ENCODE results near the gene SAMD8. TPM values are rescaled to one million over a fixed set of nuclear protein-coding genes. Genes with fewer than 3 reads are reported as not detected.
"Not testable (repeated sequence)": the region's sequence is repeated elsewhere in the genome, so short reads cannot be mapped to it uniquely, and the experiment has no call there.

SAMD8 gene
- total RNA-seq, 2 experiments from 2014 or later = 17.4 to 18.2 TPM

DNA sequence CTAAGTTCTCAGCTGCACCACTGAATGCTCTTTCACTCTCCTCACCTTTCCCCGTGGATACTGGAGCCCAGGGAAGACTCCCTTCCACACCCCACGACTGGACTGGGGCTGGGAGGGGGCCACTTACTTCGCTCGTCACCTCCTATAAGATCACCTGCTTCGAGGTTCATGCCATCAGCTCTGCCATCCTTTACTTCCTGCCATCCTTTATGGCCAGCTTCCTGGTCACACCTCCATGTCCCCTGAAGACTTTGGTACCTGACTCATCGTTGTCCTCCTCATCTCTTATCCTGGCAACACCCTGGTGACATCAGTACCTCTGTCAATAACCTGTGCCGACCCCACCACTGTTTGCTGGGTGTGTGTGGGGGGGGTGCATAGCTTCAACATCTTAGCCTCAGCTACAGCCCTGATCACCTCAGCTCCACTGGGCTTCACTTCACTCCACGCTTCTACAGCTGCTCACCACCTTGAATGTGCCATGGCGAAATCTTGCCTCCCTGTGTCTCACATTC is 90.4 kb downstream of the SAMD8 start:
- ChIA-PET POLR2A (interaction anchor here (1.8 kb wide), 1 partner anchor 8 kb away, joined by 9 read pairs; the partner anchor contains the start of gene VDAC2), CTCF (interaction anchor here (3.2 to 6.6 kb wide), 2 partner anchors 9 to 14 kb away, joined by 12 to 55 read pairs; partner anchors contain the start of gene VDAC2)
- no peak overlapping the region for H3K4me3 Mint-ChIP-seq
- H3K36me3 Mint-ChIP-seq (ENCODE audit: low read depth) = no peaks in the 10 kb centered on the region
- ATAC-seq (no peak), DNase-seq (no peak)
- peaks cover 10% of the 10 kb centered on the region for H3K4me1 Mint-ChIP-seq (ENCODE audit: low read depth)
- H3K9me3 Mint-ChIP-seq (ENCODE audit: insufficient read depth) = no peaks in the 10 kb centered on the region
- H3K27ac Mint-ChIP-seq = no peak overlapping the region
- no peaks in the 10 kb centered on the region for H3K27me3 Mint-ChIP-seq (ENCODE audit: low read depth)

DNA sequence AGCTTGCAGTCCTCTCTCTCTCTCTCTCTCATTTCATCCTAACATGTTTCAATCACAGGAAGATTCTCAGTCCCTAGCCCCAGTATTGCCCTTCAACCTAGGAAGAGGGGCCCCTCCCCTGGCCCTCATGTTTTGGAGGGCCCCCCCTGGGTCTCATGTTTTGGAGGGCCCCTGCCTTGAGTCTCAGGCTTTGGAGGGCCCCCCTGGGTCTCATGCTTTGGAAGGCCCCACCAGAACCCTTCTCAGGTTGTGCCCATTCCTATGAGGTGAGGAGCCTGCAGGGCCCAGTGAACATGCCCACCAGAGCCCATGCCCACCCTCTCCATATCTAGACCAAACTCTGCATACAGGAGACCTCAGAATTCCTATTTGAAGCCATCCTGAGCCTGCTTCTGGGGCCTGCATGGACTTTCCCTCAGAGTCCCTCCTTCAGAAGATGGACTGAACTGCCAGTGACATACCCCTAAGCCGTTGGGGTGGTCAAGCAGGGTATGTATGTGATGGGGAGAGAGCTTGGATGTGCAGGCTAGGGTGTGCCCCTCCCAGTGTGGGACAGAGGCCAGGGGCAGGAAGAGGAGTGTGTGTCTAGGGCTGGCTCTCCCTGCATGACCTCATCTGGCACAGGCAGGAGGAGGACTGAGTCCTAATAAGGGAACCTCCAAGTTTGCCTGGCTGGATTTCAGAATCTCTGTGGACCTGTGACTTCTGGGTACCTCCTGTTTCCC is 91.0 kb downstream of the SAMD8 start:
- CTCF ChIA-PET = interaction anchor here (2.9 to 3.2 kb wide), 2 partner anchors 9 to 15 kb away, joined by 12 to 14 read pairs; partner anchors contain the start of gene VDAC2
- Mint-ChIP-seq H3K4me3 (no peak overlapping the region), H3K9me3 (ENCODE audit: insufficient read depth) (no peaks in the 10 kb centered on the region), H3K36me3 (ENCODE audit: low read depth) (no peaks in the 10 kb centered on the region), H3K27ac (no peak overlapping the region), H3K4me1 (ENCODE audit: low read depth) (peaks cover 11% of the 10 kb centered on the region), H3K27me3 (ENCODE audit: low read depth) (no peaks in the 10 kb centered on the region)
- ATAC-seq (no peak), DNase-seq (no peak)
- POLR2A ChIA-PET = interaction anchor here (1.8 kb wide), 1 partner anchor 8 kb away, joined by 9 read pairs; the partner anchor contains the start of gene VDAC2

DNA sequence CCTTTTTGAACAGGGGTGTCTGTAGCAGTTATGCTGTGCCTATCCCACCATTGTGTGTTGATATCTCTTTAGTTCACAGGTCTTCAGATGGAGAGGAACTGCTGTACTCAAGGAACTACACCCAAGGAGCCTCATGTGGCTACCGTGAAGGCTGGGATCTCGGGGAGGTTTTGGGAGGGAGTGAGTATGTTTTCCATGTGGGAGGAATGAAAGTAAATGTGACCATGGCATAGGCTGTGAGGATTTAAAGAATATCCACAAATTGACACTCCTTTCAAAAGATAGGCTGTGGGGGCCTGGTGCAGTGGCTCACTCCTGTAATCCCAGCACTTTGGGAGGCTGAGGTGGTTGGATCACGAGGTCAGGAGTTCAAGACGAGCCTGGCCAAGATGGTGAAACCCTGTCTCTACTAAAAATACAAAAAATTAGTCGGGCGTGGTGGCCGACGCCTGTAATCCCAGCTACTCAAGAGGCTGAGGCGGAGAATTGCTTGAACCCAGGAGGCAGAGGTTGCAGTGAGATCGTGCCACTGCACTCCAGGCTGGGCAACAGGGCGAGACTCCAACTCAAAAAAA is 91.7 kb downstream of the SAMD8 start:
- not testable (repeated sequence) for H3K9me3 Mint-ChIP-seq (ENCODE audit: insufficient read depth); DNase-seq; H3K4me3 Mint-ChIP-seq; ATAC-seq; H3K27me3 Mint-ChIP-seq (ENCODE audit: low read depth); H3K27ac Mint-ChIP-seq; H3K36me3 Mint-ChIP-seq (ENCODE audit: low read depth)
- CTCF ChIA-PET = interaction anchor here (0.6 to 2.9 kb wide), 2 partner anchors 15 to 809 kb away, joined by 3 to 14 read pairs; no protein-coding TSS in a partner anchor
- H3K4me1 Mint-ChIP-seq (ENCODE audit: low read depth) = peaks cover 13% of the 10 kb centered on the region
- POLR2A ChIA-PET = interaction anchor here (1.8 kb wide), 1 partner anchor 7 kb away, joined by 9 read pairs; the partner anchor contains the start of gene VDAC2

DNA sequence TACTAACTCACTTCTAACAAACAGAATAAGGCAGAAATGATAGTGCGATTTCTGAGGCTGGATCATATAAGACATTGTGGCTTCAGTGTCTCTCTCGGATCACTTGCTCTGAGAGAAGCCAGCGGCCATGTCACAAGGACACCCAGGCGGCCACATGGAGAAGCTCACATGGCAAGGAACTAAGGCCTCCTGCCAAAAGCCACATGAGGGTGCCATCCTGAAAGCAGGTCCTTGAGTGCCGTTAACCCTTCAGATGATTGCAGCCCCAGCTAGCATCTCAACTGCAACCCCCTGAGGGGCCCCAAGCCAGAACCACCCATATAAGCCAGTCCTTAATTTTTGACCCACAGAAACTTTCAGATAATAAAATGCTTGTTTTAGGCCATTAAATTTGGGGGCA is 92.3 kb downstream of the SAMD8 start:
- no peak overlapping the region for H3K27ac Mint-ChIP-seq
- peaks cover 17% of the 10 kb centered on the region for H3K4me1 Mint-ChIP-seq (ENCODE audit: low read depth)
- no peaks in the 10 kb centered on the region for H3K36me3 Mint-ChIP-seq (ENCODE audit: low read depth)
- H3K4me3 Mint-ChIP-seq = no peak overlapping the region
- ATAC-seq (no peak), DNase-seq (no peak)
- ChIA-PET CTCF (interaction anchor here (0.6 to 2.9 kb wide), 3 partner anchors 16 to 809 kb away, joined by 3 to 14 read pairs (median 3); partner anchors contain the start of gene COMTD1), POLR2A (no interaction called here)
- no peaks in the 10 kb centered on the region for H3K27me3 Mint-ChIP-seq (ENCODE audit: low read depth)
- H3K9me3 Mint-ChIP-seq (ENCODE audit: insufficient read depth) = no peaks in the 10 kb centered on the region

DNA sequence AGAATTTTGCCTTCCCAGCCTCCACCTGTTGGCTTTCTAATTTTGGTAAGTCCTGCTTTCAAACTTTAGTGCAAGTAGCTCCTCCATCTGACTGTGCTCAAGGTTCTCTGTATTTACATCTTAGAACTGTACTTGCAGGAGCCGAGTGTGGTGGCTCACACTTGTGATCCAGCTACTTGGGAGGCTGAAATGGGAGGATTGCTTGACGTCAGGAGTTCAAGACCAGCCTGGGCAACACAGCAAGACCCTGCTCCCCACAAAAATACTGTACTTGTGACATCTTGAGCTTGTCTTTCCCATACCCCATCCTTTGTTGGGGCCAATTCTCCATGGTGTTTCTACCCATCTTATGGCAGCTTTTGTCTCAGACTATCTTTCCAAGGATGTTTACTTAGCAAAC is 94.5 kb downstream of the SAMD8 start:
- Mint-ChIP-seq H3K27ac (no peak overlapping the region), H3K36me3 (ENCODE audit: low read depth) (peaks cover under 1% of the 10 kb centered on the region), H3K27me3 (ENCODE audit: low read depth) (no peaks in the 10 kb centered on the region), H3K4me3 (no peak overlapping the region), H3K4me1 (ENCODE audit: low read depth) (peaks cover 17% of the 10 kb centered on the region), H3K9me3 (ENCODE audit: insufficient read depth) (no peaks in the 10 kb centered on the region)
- no peak for DNase-seq
- CTCF ChIA-PET = interaction anchor here (1.0 to 2.3 kb wide), 2 partner anchors 18 to 25 kb away, joined by 11 to 13 read pairs; no protein-coding TSS in a partner anchor
- ATAC-seq = no peak
- POLR2A ChIA-PET = interaction anchor here (1.1 kb wide), 1 partner anchor 28 kb away, joined by 4 read pairs; no protein-coding TSS in a partner anchor

DNA sequence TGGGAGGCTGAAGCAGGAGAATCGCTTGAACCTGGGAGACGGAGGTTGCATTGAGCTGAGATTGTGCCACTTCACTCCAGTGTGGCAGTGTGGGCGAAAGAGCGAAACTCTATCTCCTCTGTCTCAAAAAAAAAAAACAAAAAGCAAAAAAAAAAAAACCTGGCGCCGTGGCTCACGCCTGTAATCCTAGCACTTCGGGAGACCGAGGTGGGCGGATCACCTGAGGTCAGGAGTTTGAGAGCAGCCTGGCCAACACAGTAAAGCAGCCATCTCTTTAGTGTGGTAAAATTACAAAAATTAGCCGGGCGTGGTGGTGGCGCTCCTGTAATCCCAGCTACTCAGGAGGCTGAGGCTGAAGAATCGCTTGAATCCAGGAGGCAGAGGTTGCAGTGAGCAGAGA is 95.2 kb downstream of the SAMD8 start:
- not testable (repeated sequence) for ATAC-seq; DNase-seq; H3K36me3 Mint-ChIP-seq (ENCODE audit: low read depth); H3K27ac Mint-ChIP-seq; H3K4me3 Mint-ChIP-seq; H3K27me3 Mint-ChIP-seq (ENCODE audit: low read depth); H3K9me3 Mint-ChIP-seq (ENCODE audit: insufficient read depth)
- H3K4me1 Mint-ChIP-seq (ENCODE audit: low read depth) = peaks cover 20% of the 10 kb centered on the region
- ChIA-PET CTCF (interaction anchor here (1.0 to 7.1 kb wide), 5 partner anchors 17 to 29 kb away, joined by 3 to 58 read pairs (median 11); partner anchors contain the start of gene COMTD1), POLR2A (interaction anchor here (1.1 kb wide), 1 partner anchor 28 kb away, joined by 4 read pairs; no protein-coding TSS in a partner anchor)

DNA sequence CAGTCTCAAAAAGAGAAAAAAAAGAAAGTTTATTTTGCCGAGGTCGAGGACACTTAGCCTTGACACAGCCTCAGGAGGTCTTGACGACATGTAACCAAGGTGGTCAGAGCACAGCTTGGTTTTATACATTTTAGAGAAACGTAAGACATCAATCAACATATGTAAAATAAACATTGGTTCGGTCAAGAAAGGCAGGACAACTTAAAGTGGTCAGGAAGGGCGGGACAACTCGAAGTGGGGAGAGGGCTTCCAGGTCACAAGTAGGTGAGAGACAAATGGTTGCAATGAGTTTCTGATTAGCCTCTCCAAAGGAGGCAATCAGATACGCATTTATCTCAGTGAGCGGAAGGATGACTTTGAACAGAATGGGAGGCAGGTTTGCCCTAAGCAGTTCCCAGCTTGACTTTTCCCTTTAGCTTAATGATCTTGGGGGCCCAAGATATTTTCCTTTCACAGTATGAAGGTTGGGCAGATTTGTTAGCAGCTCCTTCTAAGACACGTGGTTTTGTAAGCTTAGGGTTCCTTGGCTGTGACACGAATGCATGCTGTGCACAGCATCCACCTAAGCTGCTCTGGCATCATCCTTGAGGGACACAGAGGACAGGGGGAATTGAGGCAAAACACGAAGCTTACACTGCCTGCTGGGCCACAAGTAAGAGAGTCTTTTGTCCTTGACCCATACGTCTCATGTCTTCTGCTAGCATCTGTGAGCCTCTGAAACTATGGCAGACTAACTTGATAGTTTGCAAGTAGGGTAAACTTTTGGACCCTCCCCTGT is 95.8 kb downstream of the SAMD8 start:
- H3K27me3 Mint-ChIP-seq (ENCODE audit: low read depth) = no peaks in the 10 kb centered on the region
- peaks cover 22% of the 10 kb centered on the region for H3K4me1 Mint-ChIP-seq (ENCODE audit: low read depth)
- peaks cover 14% of the 10 kb centered on the region for H3K36me3 Mint-ChIP-seq (ENCODE audit: low read depth)
- ChIA-PET POLR2A (interaction anchor here (1.2 kb wide), 1 partner anchor 96 kb away, joined by 3 read pairs; the partner anchor contains the start of gene SAMD8), CTCF (interaction anchor here (1.1 to 7.1 kb wide), 4 partner anchors 16 to 28 kb away, joined by 3 to 58 read pairs (median 7); partner anchors contain the start of gene COMTD1)
- no peak for ATAC-seq
- no peak overlapping the region for H3K27ac Mint-ChIP-seq
- H3K9me3 Mint-ChIP-seq (ENCODE audit: insufficient read depth) = no peaks in the 10 kb centered on the region
- DNase-seq = no peak
- no peak overlapping the region for H3K4me3 Mint-ChIP-seq

DNA sequence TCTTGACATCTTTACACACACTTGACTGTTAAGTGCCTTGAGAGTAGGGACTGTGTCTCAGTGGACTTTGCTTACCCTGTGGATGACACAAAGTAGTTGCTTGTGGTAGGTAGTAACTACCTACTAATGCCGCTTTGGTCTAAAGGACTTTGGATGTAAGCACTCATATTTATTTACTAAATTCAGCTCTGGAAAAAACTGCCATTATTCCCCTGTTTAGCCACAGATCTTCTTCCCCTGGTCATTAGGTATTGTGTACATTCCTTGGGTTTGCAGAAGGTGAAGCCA is 96.3 kb downstream of the SAMD8 start:
- H3K36me3 Mint-ChIP-seq (ENCODE audit: low read depth) = peaks cover 19% of the 10 kb centered on the region
- H3K4me1 Mint-ChIP-seq (ENCODE audit: low read depth) = peaks cover 27% of the 10 kb centered on the region
- DNase-seq (no peak), ATAC-seq (no peak)
- H3K27me3 Mint-ChIP-seq (ENCODE audit: low read depth) = no peaks in the 10 kb centered on the region
- H3K4me3 Mint-ChIP-seq = no peak overlapping the region
- no peaks in the 10 kb centered on the region for H3K9me3 Mint-ChIP-seq (ENCODE audit: insufficient read depth)
- CTCF ChIA-PET = interaction anchor here (1.2 to 7.1 kb wide), 3 partner anchors 16 to 23 kb away, joined by 3 to 58 read pairs (median 11); no protein-coding TSS in a partner anchor
- no peak overlapping the region for H3K27ac Mint-ChIP-seq
- POLR2A ChIA-PET = interaction anchor here (1.2 kb wide), 1 partner anchor 96 kb away, joined by 3 read pairs; the partner anchor contains the start of gene SAMD8

DNA sequence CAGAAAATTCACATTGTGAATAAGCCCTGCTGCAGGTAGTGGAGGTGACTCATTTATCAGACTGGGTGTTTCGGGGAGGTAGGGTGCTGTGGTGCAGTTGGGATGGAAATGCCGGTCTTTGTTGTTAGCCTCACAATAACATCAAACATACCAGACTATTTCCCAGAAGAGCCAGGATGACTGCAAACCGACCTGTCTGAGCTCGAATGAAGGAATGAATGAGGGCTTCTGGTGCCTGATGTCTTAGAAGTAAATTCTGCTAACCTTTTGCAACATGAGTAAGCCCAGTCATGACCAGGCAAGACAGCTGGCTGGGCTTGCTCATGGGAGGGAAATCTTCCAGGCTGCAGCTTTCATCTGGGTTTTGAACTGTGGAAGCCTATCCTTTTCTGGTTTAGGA is 96.7 kb downstream of the SAMD8 start:
- peaks cover 22% of the 10 kb centered on the region for H3K36me3 Mint-ChIP-seq (ENCODE audit: low read depth)
- no peak for DNase-seq
- ChIA-PET POLR2A (interaction anchor here (1.2 kb wide), 1 partner anchor 97 kb away, joined by 3 read pairs; the partner anchor contains the start of gene SAMD8), CTCF (interaction anchor here (7.1 kb wide), 1 partner anchor 20 kb away, joined by 58 read pairs; no protein-coding TSS in a partner anchor)
- H3K27ac Mint-ChIP-seq = peak overlapping the region; percentile 39
- H3K4me3 Mint-ChIP-seq = no peak overlapping the region
- H3K4me1 Mint-ChIP-seq (ENCODE audit: low read depth) = peaks cover 29% of the 10 kb centered on the region
- ATAC-seq = no peak
- no peaks in the 10 kb centered on the region for H3K27me3 Mint-ChIP-seq (ENCODE audit: low read depth)
- no peaks in the 10 kb centered on the region for H3K9me3 Mint-ChIP-seq (ENCODE audit: insufficient read depth)

DNA sequence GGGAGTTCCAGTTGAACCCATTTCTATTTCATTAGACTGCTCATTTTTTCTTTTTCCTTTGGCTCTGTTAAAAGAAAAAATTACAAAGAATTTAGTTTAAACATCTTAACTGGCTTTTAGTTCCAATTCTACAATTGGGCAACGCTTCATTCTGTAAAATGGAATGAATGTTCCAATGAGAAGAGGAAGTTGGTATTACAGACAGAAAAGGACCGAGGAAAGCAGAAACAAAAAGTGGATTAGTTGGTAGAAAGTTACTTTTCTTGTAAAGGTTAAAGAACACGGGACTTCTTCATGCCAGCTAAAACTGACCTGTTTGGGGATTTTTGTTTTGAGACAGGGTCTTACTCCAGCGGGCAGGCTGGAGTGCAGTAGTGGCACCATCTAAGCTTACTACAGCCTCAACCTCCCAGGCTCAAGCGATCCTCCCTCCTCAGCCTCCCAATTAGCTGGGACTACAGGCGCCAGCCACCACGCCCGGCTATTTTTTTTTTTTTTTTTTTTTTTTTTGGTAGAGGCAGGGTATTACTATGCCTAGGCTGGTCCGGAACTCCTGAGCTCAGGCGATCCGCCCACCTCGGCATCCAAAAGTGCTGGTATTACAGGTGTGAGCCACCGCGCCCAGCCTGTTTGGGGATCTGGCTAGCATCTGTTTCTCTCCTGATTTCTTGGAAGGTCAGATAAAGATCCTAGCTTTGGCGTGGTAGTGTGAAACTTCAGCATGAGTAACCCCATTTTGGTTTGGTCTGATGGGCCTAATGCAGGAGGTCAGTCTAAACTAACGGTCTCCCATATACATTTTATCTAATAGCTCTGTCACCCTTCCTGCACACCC is 97.8 kb downstream of the SAMD8 start:
- H3K4me3 Mint-ChIP-seq = peak overlapping the region; percentile 98
- H3K27me3 Mint-ChIP-seq (ENCODE audit: low read depth) = no peaks in the 10 kb centered on the region
- H3K4me1 Mint-ChIP-seq (ENCODE audit: low read depth) = peaks cover 33% of the 10 kb centered on the region
- ATAC-seq (no peak), DNase-seq (no peak)
- ChIA-PET POLR2A (interaction anchor here (0.9 to 4.9 kb wide), 13 partner anchors 7 to 101 kb away, joined by 3 to 61 read pairs (median 6); partner anchors contain the start of gene SAMD8), CTCF (interaction anchor here (0.7 to 7.1 kb wide), 6 partner anchors 17 to 1400 kb away, joined by 3 to 58 read pairs (median 34); partner anchors contain the start of gene COMTD1)
- no peaks in the 10 kb centered on the region for H3K9me3 Mint-ChIP-seq (ENCODE audit: insufficient read depth)
- H3K36me3 Mint-ChIP-seq (ENCODE audit: low read depth) = peaks cover 28% of the 10 kb centered on the region
- H3K27ac Mint-ChIP-seq = peak overlapping the region; percentile 100

Data from activated CD8-positive, alpha-beta T cell treated with anti-CD3 and anti-CD28 coated beads, Interleukin-2, amount 10 ng/mL, durations not matched to agents 7 days and 5 days (primary cell).